H1 (cell line): ENCODE data around the gene GINS2.

ENCODE experiments used
- CTBP2 ChIP-seq: IDR thresholded peaks from 2 replicates; pipeline ENCODE4 v1.7.0; 2011; ENCODE audit warnings: borderline replicate concordance, mild to moderate bottlenecking, moderate library complexity, mixed read lengths, low read length; ENCODE audit not compliant: insufficient read depth, insufficient read length
- CTCF ChIP-seq, 3 experiments: IDR thresholded peaks; 1 replicate in 2 of 3; 2 replicates in 1 of 3; pipeline versions ENCODE4 v1.5.1 to v1.6.1; 2011; ENCODE audit warnings: low read length in 3 of 3, mild to moderate bottlenecking in 3 of 3, inconsistent platforms in 2 of 3, low read depth in 1 of 3, moderate library complexity in 1 of 3; ENCODE audit not compliant: insufficient read depth in 1 of 3; ENCODE audit errors: control extremely low read depth in 1 of 3
- HDAC2 ChIP-seq, 2 experiments: fragments of 300-600 bp in 1 of 2; sonication (generic) in 1 of 2; IDR thresholded peaks; 2 replicates each; pipeline ENCODE4 v1.6.1; 2011 to 2012; ENCODE audit warnings: low read depth in 2 of 2, low read length in 2 of 2, mild to moderate bottlenecking in 2 of 2, moderate library complexity in 2 of 2, borderline replicate concordance in 1 of 2, inconsistent platforms in 1 of 2

DNA sequence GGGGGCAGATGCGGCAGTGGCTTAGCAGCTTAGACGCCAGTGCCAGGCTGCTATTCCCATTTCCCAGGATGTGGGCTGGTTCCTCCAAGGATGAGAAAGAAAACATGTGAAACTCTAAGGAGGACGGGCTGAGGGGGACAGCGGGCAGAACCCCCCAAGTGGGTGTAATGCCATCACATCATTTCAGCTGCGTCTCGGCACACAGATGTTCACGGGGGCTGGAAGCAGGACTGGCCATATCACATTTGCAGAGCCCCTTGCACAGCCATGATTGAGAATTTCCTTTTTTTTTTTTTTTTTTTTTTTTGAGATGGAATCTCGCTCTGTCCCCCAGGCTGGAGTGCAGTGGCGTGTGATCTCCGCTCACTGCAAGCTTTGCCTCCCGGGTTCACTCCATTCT, 15.3 kb upstream of the GINS2 start:
- TF ChIP-seq CTCF (IDR thresholded peaks at IDR 0.05; ENCODE audit: control extremely low read depth in 1 of 3, insufficient read depth in 1 of 3, low read depth in 1 of 3, low read length in 3 of 3) (no peak), HDAC2 (IDR thresholded peaks at IDR 0.05; ENCODE audit: borderline replicate concordance in 1 of 2, low read depth in 2 of 2, low read length in 2 of 2) (no peak), CTBP2 (no peak)
